Effector memory CD8-positive, alpha-beta T cell (primary cell): ENCODE results near the gene MINDY3.
A peak's percentile ranks its signal among the peaks of the same experiment; 100 is the strongest.

Experiments used
- ATAC-seq: fragments of 150-1000 bp; cut with Tn5 transposase; replicated peaks from 2 replicates; pipeline ENCODE4 v1.10.0; 2021; ENCODE audit warnings: mild to moderate bottlenecking, moderate library complexity
- DNase-seq, 3 experiments: peaks; one replicate each; pipeline ENCODE4 v3.0.0; 2021
- H3K27ac Mint-ChIP-seq, 2 donors: one replicate each; pipeline ENCODE4 v1.8.0; 2022; ENCODE audit warnings: mild to moderate bottlenecking in 2 of 2, mixed read lengths in 2 of 2, moderate library complexity in 2 of 2
- H3K27me3 Mint-ChIP-seq, 2 donors: one replicate each; pipeline ENCODE4 v1.8.0; 2022; ENCODE audit warnings: mixed read lengths in 2 of 2
- H3K36me3 Mint-ChIP-seq: one replicate; pipeline ENCODE4 v1.8.0; 2022; ENCODE audit warnings: mild to moderate bottlenecking, moderate library complexity, mixed read lengths; ENCODE audit not compliant: insufficient read depth
- H3K4me1 Mint-ChIP-seq, 2 donors: one replicate each; pipeline ENCODE4 v1.8.0; 2022; ENCODE audit warnings: low read depth in 2 of 2, mixed read lengths in 2 of 2
- H3K4me3 Mint-ChIP-seq, 2 donors: one replicate each; pipeline ENCODE4 v1.8.0; 2022; ENCODE audit warnings: mild to moderate bottlenecking in 2 of 2, mixed read lengths in 2 of 2, moderate library complexity in 2 of 2
- H3K9me3 Mint-ChIP-seq, 2 donors: one replicate each; pipeline ENCODE4 v1.8.0; 2022; ENCODE audit warnings: mixed read lengths in 2 of 2

Gene MINDY3

GRCh38 chr10:15869935-15870334 lies 9.6 kb upstream of the MINDY3 start:
- Mint-ChIP-seq H3K9me3 (peaks cover 0 to 2% of the 10 kb centered on the region in 2 donors), H3K27me3 (peaks cover 73 to 84% of the 10 kb centered on the region in 2 donors)
- no peak for DNase-seq

GRCh38 chr10:15868006-15868405 lies 7.7 kb upstream of the MINDY3 start:
- Mint-ChIP-seq H3K27ac (no peak overlapping the region), H3K27me3 (peaks cover 69 to 82% of the 10 kb centered on the region in 2 donors), H3K36me3 (no peaks in the 10 kb centered on the region), H3K4me3 (no peak overlapping the region), H3K9me3 (no peaks in the 10 kb centered on the region), H3K4me1 (no peaks in the 10 kb centered on the region)
- ATAC-seq (no peak), DNase-seq (no peak)

More at GRCh38 chr10:15869935-15870334, 9.6 kb upstream of the MINDY3 start:
- Mint-ChIP-seq H3K27ac (no peak overlapping the region), H3K4me3 (no peak overlapping the region), H3K36me3 (no peaks in the 10 kb centered on the region), H3K4me1 (no peaks in the 10 kb centered on the region)
- no peak for ATAC-seq

DNA sequence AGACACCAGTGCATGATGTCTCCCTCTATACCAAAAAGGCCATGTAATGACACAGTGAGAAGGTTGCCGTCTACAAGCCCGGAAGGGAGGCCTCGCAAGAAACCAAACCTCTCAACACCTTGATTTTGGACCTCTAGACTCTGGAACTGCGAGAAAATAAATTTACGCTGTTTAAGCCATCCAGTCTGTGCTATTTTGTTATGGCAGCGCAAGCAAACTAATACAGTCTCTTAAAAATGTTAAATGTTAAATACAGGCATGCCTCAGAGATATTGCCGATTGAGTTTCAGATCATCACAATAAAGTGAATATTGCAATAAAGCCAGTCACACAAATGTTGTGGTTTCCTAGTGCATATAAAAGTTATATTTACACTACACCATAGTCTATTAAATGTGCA lies 5.0 kb upstream of the MINDY3 start:
- peaks cover 0 to 2% of the 10 kb centered on the region in 2 donors for H3K4me1 Mint-ChIP-seq
- no peak for DNase-seq

DNA sequence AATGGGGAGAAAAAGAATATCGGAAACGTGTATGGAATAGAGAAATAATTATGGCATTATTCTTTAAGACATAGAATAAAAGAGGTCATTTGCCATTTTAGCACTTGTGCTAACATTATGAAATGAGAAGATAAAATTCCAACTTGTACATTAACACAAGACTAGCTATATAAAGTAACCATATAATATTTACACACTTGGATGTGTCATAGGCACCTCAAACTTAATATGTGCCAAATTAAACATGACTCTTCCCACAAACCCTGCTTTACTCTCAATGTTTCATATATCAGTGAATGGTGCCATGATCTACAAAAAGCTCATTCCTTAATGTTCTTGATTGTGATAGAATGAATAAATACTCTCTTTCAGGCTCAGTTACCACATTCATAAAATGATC lies 4.1 kb upstream of the MINDY3 start:
- no peak for ATAC-seq
- H3K4me3 Mint-ChIP-seq = no peak overlapping the region
- H3K36me3 Mint-ChIP-seq = peaks cover 11% of the 10 kb centered on the region
- H3K27me3 Mint-ChIP-seq = peaks cover 49 to 58% of the 10 kb centered on the region in 2 donors
- DNase-seq = no peak
- no peak overlapping the region for H3K27ac Mint-ChIP-seq
- no peaks in the 10 kb centered on the region for H3K9me3 Mint-ChIP-seq
- H3K4me1 Mint-ChIP-seq = peaks cover 5 to 6% of the 10 kb centered on the region in 2 donors

More for the DNA sequence above, 5.0 kb upstream of the MINDY3 start:
- no peaks in the 10 kb centered on the region for H3K9me3 Mint-ChIP-seq
- ATAC-seq = no peak
- H3K4me3 Mint-ChIP-seq = no peak overlapping the region
- peaks cover 49 to 58% of the 10 kb centered on the region in 2 donors for H3K27me3 Mint-ChIP-seq
- no peak overlapping the region for H3K27ac Mint-ChIP-seq
- peaks cover 3% of the 10 kb centered on the region for H3K36me3 Mint-ChIP-seq

DNA sequence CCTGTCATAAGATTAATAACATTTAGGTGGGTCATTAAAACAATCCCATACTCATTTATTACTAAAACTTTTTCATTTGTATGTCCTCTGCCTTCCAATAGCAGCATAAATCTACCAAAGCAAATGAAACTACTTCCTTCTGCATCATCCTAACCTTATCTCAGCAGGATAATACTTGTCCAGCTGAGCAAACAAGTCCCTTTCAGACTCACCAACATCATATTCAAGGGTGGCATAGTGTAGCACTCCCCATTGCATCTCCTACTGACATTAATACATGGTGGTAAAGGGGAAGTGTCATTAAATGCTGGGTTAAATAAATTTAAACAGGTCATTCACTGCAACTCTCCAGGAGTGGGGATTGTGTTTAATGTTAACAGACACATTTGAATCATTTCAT lies 3.4 kb upstream of the MINDY3 start:
- H3K27me3 Mint-ChIP-seq = peaks cover 47 to 55% of the 10 kb centered on the region in 2 donors
- ATAC-seq = no peak

DNA sequence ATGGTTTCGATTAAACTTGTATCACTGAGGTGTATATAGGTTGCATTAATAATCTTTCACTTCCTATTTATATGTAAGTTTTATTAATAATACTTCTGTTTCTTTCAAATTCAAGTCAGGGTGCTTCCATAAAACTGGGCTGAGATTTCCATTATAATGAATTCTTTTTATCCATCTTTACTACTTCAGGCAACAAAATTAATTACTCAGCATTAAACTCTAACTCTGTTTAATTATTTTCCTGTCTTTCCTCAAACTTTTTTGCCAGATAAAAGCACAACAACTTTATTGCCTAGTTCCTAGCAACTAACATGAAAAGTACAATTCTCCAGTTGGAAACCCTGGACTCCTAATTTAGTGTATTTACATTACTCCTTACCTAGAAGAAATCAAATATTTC lies 3.0 kb upstream of the MINDY3 start:
- DNase-seq (no peak), ATAC-seq (no peak)
- Mint-ChIP-seq H3K9me3 (no peaks in the 10 kb centered on the region), H3K4me1 (peaks cover 9 to 10% of the 10 kb centered on the region in 2 donors), H3K4me3 (no peak overlapping the region), H3K27me3 (peaks cover 43 to 51% of the 10 kb centered on the region in 2 donors), H3K36me3 (peaks cover 11% of the 10 kb centered on the region), H3K27ac (no peak overlapping the region)

More for the DNA sequence above, 3.4 kb upstream of the MINDY3 start:
- Mint-ChIP-seq H3K9me3 (no peaks in the 10 kb centered on the region), H3K4me3 (no peak overlapping the region), H3K4me1 (peaks cover 8% of the 10 kb centered on the region in 2 donors), H3K27ac (no peak overlapping the region), H3K36me3 (peaks cover 11% of the 10 kb centered on the region)
- no peak for DNase-seq

DNA sequence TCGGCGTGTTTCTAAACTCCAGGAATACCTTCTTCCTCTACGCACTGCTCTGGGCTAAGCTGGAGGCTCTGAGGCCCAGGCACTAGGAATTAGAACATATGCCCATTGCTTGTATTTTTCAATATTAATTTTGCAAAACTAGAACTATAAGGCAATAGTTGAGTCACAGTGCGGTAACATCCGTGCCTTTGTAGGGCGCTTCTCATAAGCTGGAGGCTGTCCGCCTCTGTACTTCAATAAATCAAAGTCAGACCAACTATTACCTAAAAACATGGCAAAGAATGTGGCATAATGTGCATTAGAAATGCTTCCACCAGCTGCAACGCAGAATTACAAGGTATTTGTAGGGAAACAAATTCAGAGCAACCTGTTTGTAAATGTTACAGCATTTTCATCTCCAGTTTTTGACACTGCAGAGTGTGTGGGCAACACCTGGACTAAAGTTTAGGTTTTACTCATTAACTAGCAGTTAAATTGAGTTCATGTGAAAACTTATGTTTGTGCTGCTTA lies 440 bp upstream of the MINDY3 start:
- Mint-ChIP-seq H3K9me3 (no peaks in the 10 kb centered on the region), H3K4me3 (peak overlapping the region; percentile 93 to 94), H3K36me3 (peaks cover 11% of the 10 kb centered on the region), H3K27ac (peak overlapping the region; percentile 94 to 95), H3K27me3 (peaks cover 19 to 25% of the 10 kb centered on the region in 2 donors), H3K4me1 (peaks cover 25 to 29% of the 10 kb centered on the region in 2 donors)
- DNase-seq (no peak), ATAC-seq (no peak)

GRCh38 chr10:15859509-15859905 lies 800 bp downstream of the MINDY3 start:
- Mint-ChIP-seq H3K36me3 (peaks cover 11% of the 10 kb centered on the region), H3K27ac (peak overlapping the region; percentile 94 to 95), H3K4me3 (peak overlapping the region; percentile 93 to 94), H3K27me3 (peaks cover 12 to 13% of the 10 kb centered on the region in 2 donors), H3K9me3 (no peaks in the 10 kb centered on the region), H3K4me1 (peaks cover 25 to 39% of the 10 kb centered on the region in 2 donors)
- ATAC-seq (no peak), DNase-seq (no peak)

DNA sequence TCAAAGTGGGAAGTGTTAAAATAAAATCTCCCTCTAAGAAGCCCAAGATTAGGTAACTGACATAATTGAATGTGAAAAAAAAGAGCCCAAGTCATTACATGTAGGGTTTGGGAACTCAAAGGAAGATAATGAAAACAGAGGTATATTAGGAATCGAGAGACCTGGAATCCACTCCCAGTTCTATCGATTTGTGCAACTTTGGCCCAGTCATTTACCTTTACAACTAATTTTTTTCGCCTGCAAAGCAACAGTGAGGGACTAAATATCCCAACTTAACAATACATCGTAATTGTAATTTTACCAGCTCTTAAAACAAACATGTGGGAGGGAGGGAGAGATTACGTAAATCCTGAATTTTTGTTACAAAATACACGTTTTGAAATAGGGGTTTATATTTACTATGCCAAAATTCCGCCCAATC lies 1.4 kb downstream of the MINDY3 start:
- peaks cover 25 to 42% of the 10 kb centered on the region in 2 donors for H3K4me1 Mint-ChIP-seq
- no peaks in the 10 kb centered on the region for H3K9me3 Mint-ChIP-seq
- DNase-seq (no peak), ATAC-seq (no peak)
- peak overlapping the region in 1 of 2 donors; percentile 95 for H3K27ac Mint-ChIP-seq
- peak overlapping the region; percentile 44 to 94 for H3K4me3 Mint-ChIP-seq
- peaks cover 11% of the 10 kb centered on the region for H3K36me3 Mint-ChIP-seq
- H3K27me3 Mint-ChIP-seq = peaks cover 6 to 7% of the 10 kb centered on the region in 2 donors

DNA sequence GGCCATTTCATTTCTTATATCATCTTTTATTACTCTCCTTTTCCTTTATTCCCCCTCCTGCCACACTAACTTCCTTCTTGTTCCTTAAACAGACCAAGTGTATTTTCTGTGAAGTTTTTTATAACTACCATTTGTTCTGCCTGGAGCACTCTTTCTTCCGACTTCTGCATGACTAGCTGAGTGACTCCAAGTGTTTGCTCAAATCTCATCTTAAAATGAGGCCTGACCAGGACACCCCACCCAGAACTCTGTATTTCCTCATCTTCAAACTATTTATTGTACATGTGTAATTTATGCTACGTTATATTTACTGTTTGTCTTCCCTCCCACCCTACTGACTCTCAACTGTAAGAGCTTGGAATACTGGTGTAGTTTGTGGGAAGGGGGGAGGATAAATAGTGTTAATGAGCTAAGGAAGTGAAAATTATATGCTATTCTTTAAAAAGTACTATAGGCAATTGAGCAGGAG lies 3.2 kb downstream of the MINDY3 start:
- no peak for DNase-seq
- Mint-ChIP-seq H3K4me3 (peak overlapping the region in 1 of 2 donors; percentile 34), H3K4me1 (peaks cover 26 to 52% of the 10 kb centered on the region in 2 donors), H3K36me3 (peaks cover 12% of the 10 kb centered on the region), H3K9me3 (peaks cover 0 to 2% of the 10 kb centered on the region in 2 donors), H3K27ac (peak overlapping the region in 1 of 2 donors; percentile 7), H3K27me3 (no peaks in the 10 kb centered on the region)
- no peak for ATAC-seq

- Mint-ChIP-seq H3K9me3 (peaks cover 2 to 9% of the 10 kb centered on the region in 2 donors), H3K27ac (peak overlapping the region in 1 of 2 donors; percentile 7), H3K36me3 (peaks cover 14% of the 10 kb centered on the region), H3K4me1 (peaks cover 33 to 58% of the 10 kb centered on the region in 2 donors), H3K4me3 (no peak overlapping the region), H3K27me3 (no peaks in the 10 kb centered on the region)
- no peak for ATAC-seq
- no peak for DNase-seq
Observed at GRCh38 chr10:15856328-15857015, 3.8 kb downstream of the MINDY3 start.

GRCh38 chr10:15853800-15854199 lies 6.5 kb downstream of the MINDY3 start:
- H3K27me3 Mint-ChIP-seq = no peaks in the 10 kb centered on the region

GRCh38 chr10:15852111-15852557 lies 8.2 kb downstream of the MINDY3 start:
- H3K36me3 Mint-ChIP-seq = peaks cover 3% of the 10 kb centered on the region
- H3K9me3 Mint-ChIP-seq = peaks cover 10 to 24% of the 10 kb centered on the region in 2 donors
- no peaks in the 10 kb centered on the region for H3K27me3 Mint-ChIP-seq
- ATAC-seq (no peak), DNase-seq (no peak)
- H3K4me3 Mint-ChIP-seq = no peak overlapping the region
- peaks cover 21 to 61% of the 10 kb centered on the region in 2 donors for H3K4me1 Mint-ChIP-seq
- H3K27ac Mint-ChIP-seq = no peak overlapping the region

More at GRCh38 chr10:15853800-15854199, 6.5 kb downstream of the MINDY3 start:
- ATAC-seq = no peak
- DNase-seq = no peak
- Mint-ChIP-seq H3K9me3 (peaks cover 10 to 24% of the 10 kb centered on the region in 2 donors), H3K4me1 (peaks cover 29 to 71% of the 10 kb centered on the region in 2 donors), H3K36me3 (peaks cover 3% of the 10 kb centered on the region), H3K4me3 (no peak overlapping the region), H3K27ac (no peak overlapping the region)
